Endothelial cell of umbilical vein (primary cell): ENCODE results near the gene ERAL1. TPM values are rescaled to one million over a fixed set of nuclear protein-coding genes. Genes with fewer than 3 reads are reported as not detected.

Experiments used
- BruUV-seq: library from RNA; stranded (reverse); fragments of 400-500 nt; replicated peaks from 2 replicates; lab custom pipeline; 2021; lab: Mats Ljungman, UMichigan
- CTCF ChIA-PET: fragments of 300-600, 350-600 bp; sonication (Branson Sonifier 250); formaldehyde crosslinking; loops from one replicate; lab custom pipeline; 2021; ENCODE audit warnings: antibody characterized with exemption, inconsistent platforms; lab: Charles Lee
- POLR2A ChIA-PET: fragments of 300-600, 350-600 bp; sonication (Branson Sonifier 250); formaldehyde crosslinking; loops from one replicate; lab custom pipeline; 2021; ENCODE audit warnings: antibody characterized with exemption, inconsistent platforms; lab: Charles Lee
- DNase-seq: peaks from one replicate; pipeline ENCODE4 v3.0.0-alpha.2; 2011; ENCODE audit warnings: low read depth, low spot score
- FAIRE-seq: peaks from 2 replicates; lab custom pipeline; 2011; peaks lifted over from hg19 to GRCh38; lab: Jason Lieb, UNC
- H2AFZ ChIP-seq: 2 replicates; pipeline ENCODE4 v1.6.0; 2012; ENCODE audit warnings: low read depth, low read length, control low read depth, inconsistent platforms
- H3K27ac ChIP-seq: 2 replicates; pipeline ENCODE4 v1.5.1; 2011; ENCODE audit warnings: low read depth, mild to moderate bottlenecking, control low read depth, low read length, moderate library complexity; ENCODE audit not compliant: insufficient read depth
- H3K27me3 ChIP-seq, 2 experiments: 2 replicates each; pipeline versions ENCODE4 v1.6.0 to v1.6.1; 2011; ENCODE audit warnings: low read length in 2 of 2, mixed read lengths in 1 of 2; ENCODE audit not compliant: control insufficient read depth in 2 of 2, insufficient read depth in 2 of 2
- H3K36me3 ChIP-seq, 2 experiments: 2 replicates in 1 of 2; 3 replicates in 1 of 2; pipeline ENCODE4 v1.5.1; 2011; ENCODE audit warnings: low read length in 2 of 2, mild to moderate bottlenecking in 1 of 2, moderate library complexity in 1 of 2; ENCODE audit not compliant: control insufficient read depth in 2 of 2, insufficient read depth in 2 of 2; ENCODE audit errors: extremely low read depth in 1 of 2
- H3K4me1 ChIP-seq: 3 replicates; pipeline ENCODE4 v1.5.1; 2011; ENCODE audit warnings: mild to moderate bottlenecking, low read length; ENCODE audit not compliant: control insufficient read depth, insufficient read depth; ENCODE audit errors: extremely low read depth
- H3K4me2 ChIP-seq: 2 replicates; pipeline ENCODE4 v1.6.1; 2011; ENCODE audit warnings: low read length, control low read depth, mixed read lengths; ENCODE audit not compliant: insufficient read depth
- H3K4me3 ChIP-seq, 3 experiments: fragments of 200-600 bp in 1 of 3; sonication (generic), shearing (Covaris generic) in 1 of 3; replicated peaks in 1 of 3; 2 replicates each; pipeline ENCODE4 v1.5.1; 2011 to 2016; ENCODE audit warnings: control low read depth in 3 of 3, low read length in 3 of 3, mild to moderate bottlenecking in 2 of 3, inconsistent platforms in 1 of 3, low read depth in 1 of 3, moderate library complexity in 1 of 3; ENCODE audit not compliant: insufficient read depth in 1 of 3
- H3K79me2 ChIP-seq: 2 replicates; pipeline ENCODE4 v1.6.0; 2012; ENCODE audit warnings: low read length, inconsistent platforms; ENCODE audit not compliant: control insufficient read depth, insufficient read depth
- H3K9ac ChIP-seq: replicated peaks from 2 replicates; pipeline ENCODE3; 2011; ENCODE audit warnings: low read length, control low read depth; ENCODE audit not compliant: insufficient read depth; ENCODE audit errors: extremely low read depth
- H3K9me1 ChIP-seq: replicated peaks from 3 replicates; pipeline ENCODE4 v1.6.0; 2011; ENCODE audit warnings: mild to moderate bottlenecking, low read length; ENCODE audit not compliant: control insufficient read depth, insufficient read depth; ENCODE audit errors: extremely low read depth
- H3K9me3 ChIP-seq: replicated peaks from 2 replicates; pipeline ENCODE4 v1.5.1; 2012; ENCODE audit warnings: low read length, inconsistent platforms; ENCODE audit not compliant: control insufficient read depth, insufficient read depth
- H4K20me1 ChIP-seq: replicated peaks from 2 replicates; pipeline ENCODE3; 2011; ENCODE audit warnings: mild to moderate bottlenecking, low read length; ENCODE audit not compliant: control insufficient read depth, insufficient read depth; ENCODE audit errors: extremely low read depth
- EZH2 ChIP-seq: IDR thresholded peaks from 2 replicates; pipeline ENCODE4 v1.6.1; 2012; ENCODE audit warnings: borderline replicate concordance, low read depth, mild to moderate bottlenecking, moderate library complexity, low read length, inconsistent platforms; ENCODE audit not compliant: severe bottlenecking
- FOS ChIP-seq: IDR thresholded peaks from 2 replicates; pipeline ENCODE4 v1.6.1; 2011; ENCODE audit warnings: mild to moderate bottlenecking, low read length, moderate library complexity, borderline replicate concordance; ENCODE audit not compliant: insufficient read depth
- GATA2 ChIP-seq: IDR thresholded peaks from 2 replicates; pipeline ENCODE4 v1.7.0; 2011; ENCODE audit warnings: low read depth, mild to moderate bottlenecking, moderate library complexity, mixed read lengths, low read length; ENCODE audit not compliant: insufficient read length, insufficient read depth
- JUN ChIP-seq: IDR thresholded peaks from 2 replicates; pipeline ENCODE4 v1.6.1; 2011; ENCODE audit warnings: borderline replicate concordance, low read depth; ENCODE audit not compliant: insufficient read length, insufficient read depth
- MAX ChIP-seq: IDR thresholded peaks from 2 replicates; pipeline ENCODE4 v1.6.1; 2011; ENCODE audit not compliant: insufficient read depth, insufficient read length
- MYC ChIP-seq: IDR thresholded peaks from one replicate; pipeline ENCODE4 v1.6.1; 2011; ENCODE audit warnings: mild to moderate bottlenecking, low read depth, low read length
- POLR2A ChIP-seq: IDR thresholded peaks from 2 replicates; pipeline ENCODE4 v1.6.1; 2012; ENCODE audit warnings: low read depth, mild to moderate bottlenecking, control low read depth, low read length
- POLR2AphosphoS5 ChIP-seq: IDR thresholded peaks from 2 replicates; pipeline ENCODE4 v1.6.1; 2012; ENCODE audit warnings: low read depth, mild to moderate bottlenecking, control low read depth, low read length, moderate library complexity; ENCODE audit not compliant: insufficient read depth
- dilution Hi-C: fragments of 300-500 bp; cut with MboI; formaldehyde crosslinking; loops from one replicate; pipeline ENCODE4 v1.15.0; 2019; ENCODE audit warnings: low sequenced_read_pairs; ENCODE audit not compliant: extremely low pct_ligation_motif_present
- intact Hi-C: fragments of 100-400 bp; cut with micrococcal nuclease; formaldehyde crosslinking; loops from one replicate; pipeline ENCODE4 v1.10.0; 2022
- polyA plus RNA-seq, 4 experiments: library from polyadenylated mRNA; depleted of rRNA in 3 of 4; stranded (reverse) in 3 of 4; unstranded in 1 of 4; fragments of >200 nt; gene quantifications; 2 replicates each; pipeline versions ENCODE4 v1.2.1 to v1.2.3, GENCODE V29; 2011 to 2012; ENCODE audit warnings: missing spikeins in 1 of 4
- total RNA-seq: library from RNA; stranded (reverse); gene quantifications from 2 replicates; pipeline ENCODE4 v1.2.3, GENCODE V29; 2021
- TF ChIP-seq, protein P1 (sequence below), 2 donors: IDR thresholded peaks; 1 replicate in 1 of 2; 2 replicates in 1 of 2; pipeline ENCODE4 v1.5.1; 2011; ENCODE audit warnings: low read length in 2 of 2, mild to moderate bottlenecking in 2 of 2, moderate library complexity in 2 of 2, control low read depth in 1 of 2, inconsistent platforms in 1 of 2, low read depth in 1 of 2; ENCODE audit not compliant: insufficient read depth in 1 of 2; ENCODE audit errors: extremely low read depth in 1 of 2

ERAL1 gene
- total and polyA plus RNA-seq, 2 donors (not counting 3 experiments of a cell fraction or from before 2014, with no cell fraction given), result 58.0 to 86.6 TPM

DNA sequence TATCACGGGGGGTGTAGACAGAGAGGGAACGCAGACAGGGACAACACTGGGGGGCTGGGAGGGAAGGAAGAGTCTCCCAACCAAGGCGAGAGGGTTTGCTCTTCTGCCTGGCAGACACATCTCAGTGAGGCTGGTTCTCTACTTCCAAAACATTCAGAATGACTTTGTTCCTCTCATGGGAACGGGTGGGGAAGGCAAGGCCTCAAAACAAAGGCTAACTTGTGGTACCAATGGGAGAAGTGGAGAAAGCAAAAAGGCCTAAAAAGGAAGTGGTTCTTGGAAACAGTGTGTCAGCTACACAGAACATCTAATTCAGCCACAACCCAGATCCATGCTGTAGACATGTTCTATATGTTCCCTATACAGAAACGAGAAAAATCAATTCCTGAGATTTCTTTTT, 35.2 kb downstream of the ERAL1 start:
- Histone ChIP-seq H3K4me3 (no peak overlapping the region), H3K79me2 (peaks cover 10% of the 10 kb centered on the region), H3K27me3 (no peaks in the 10 kb centered on the region), H3K27ac (peak overlapping the region; percentile 32), H3K4me1 (peaks cover 40% of the 10 kb centered on the region), H3K9me3 (no peaks in the 10 kb centered on the region), H3K4me2 (no peak overlapping the region), H4K20me1 (no peaks in the 10 kb centered on the region), H3K36me3 (peaks cover 0 to 9% of the 10 kb centered on the region in 2 experiments), H3K9ac (peak overlapping the region; percentile 7), H2AFZ (no peak overlapping the region), H3K9me1 (no peaks in the 10 kb centered on the region)
- FAIRE-seq (no peak), DNase-seq (peak; percentile 28)
- dilution Hi-C loops, result no loop called here
- POLR2A ChIA-PET, result no interaction called here
- CTCF ChIA-PET, result interaction anchor here (0.9 to 2.5 kb wide), 5 partner anchors 12 to 163 kb away, joined by 3 to 7 read pairs (median 3); no protein-coding TSS in a partner anchor
- no TSS peak for BruUV-seq
- intact Hi-C loops, result no loop called here
- TF ChIP-seq, protein P1, sequence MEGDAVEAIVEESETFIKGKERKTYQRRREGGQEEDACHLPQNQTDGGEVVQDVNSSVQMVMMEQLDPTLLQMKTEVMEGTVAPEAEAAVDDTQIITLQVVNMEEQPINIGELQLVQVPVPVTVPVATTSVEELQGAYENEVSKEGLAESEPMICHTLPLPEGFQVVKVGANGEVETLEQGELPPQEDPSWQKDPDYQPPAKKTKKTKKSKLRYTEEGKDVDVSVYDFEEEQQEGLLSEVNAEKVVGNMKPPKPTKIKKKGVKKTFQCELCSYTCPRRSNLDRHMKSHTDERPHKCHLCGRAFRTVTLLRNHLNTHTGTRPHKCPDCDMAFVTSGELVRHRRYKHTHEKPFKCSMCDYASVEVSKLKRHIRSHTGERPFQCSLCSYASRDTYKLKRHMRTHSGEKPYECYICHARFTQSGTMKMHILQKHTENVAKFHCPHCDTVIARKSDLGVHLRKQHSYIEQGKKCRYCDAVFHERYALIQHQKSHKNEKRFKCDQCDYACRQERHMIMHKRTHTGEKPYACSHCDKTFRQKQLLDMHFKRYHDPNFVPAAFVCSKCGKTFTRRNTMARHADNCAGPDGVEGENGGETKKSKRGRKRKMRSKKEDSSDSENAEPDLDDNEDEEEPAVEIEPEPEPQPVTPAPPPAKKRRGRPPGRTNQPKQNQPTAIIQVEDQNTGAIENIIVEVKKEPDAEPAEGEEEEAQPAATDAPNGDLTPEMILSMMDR (IDR thresholded peaks at IDR 0.05; ENCODE audit: extremely low read depth in 1 of 2, insufficient read depth in 1 of 2, low read depth in 1 of 2, low read length in 2 of 2), result no peak
- TF ChIP-seq POLR2AphosphoS5, result no peak
- no peak for TF ChIP-seq MAX
- no peak for TF ChIP-seq POLR2A

DNA sequence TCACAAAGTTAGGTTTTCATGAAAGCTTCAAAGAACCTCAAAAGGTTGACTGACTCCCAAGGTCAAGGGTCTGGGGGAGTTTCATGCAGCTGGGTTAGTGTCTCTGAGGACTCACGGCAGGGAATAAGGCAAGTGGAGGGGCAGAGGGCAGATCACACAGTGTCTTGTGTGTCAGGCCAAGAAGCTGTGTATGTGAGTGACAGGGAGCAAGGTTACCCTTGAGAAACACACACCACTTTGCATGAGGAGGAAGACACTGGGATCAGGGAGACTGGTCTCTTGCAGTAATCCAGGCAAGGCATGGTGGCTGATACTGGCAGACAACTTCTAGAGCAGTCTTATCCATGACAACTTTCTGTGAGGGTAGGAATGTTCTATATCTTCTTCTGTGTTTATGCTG, 36.4 kb downstream of the ERAL1 start:
- peaks cover 45% of the 10 kb centered on the region for H3K4me1 ChIP-seq
- POLR2A ChIA-PET, result interaction anchor here (1.1 to 1.3 kb wide), 2 partner anchors 17 to 49 kb away, joined by 5 to 10 read pairs; partner anchors contain the start of gene FAM222B
- DNase-seq, result peak; percentile 27
- peak; percentile 49 for FAIRE-seq
- no peaks in the 10 kb centered on the region for H3K9me1 ChIP-seq
- TF ChIP-seq, protein P1 (IDR thresholded peaks at IDR 0.05; ENCODE audit: extremely low read depth in 1 of 2, insufficient read depth in 1 of 2, low read depth in 1 of 2, low read length in 2 of 2), result no peak
- no peak for TF ChIP-seq POLR2A
- TF ChIP-seq MYC, result no peak
- no peak for TF ChIP-seq JUN
- TF ChIP-seq FOS, result no peak
- TF ChIP-seq EZH2, result no peak
- TF ChIP-seq POLR2AphosphoS5, result no peak
- no peak for TF ChIP-seq MAX
- no peak for TF ChIP-seq GATA2
- BruUV-seq, result no TSS peak
- no peaks in the 10 kb centered on the region for H3K27me3 ChIP-seq
- no peaks in the 10 kb centered on the region for H3K9me3 ChIP-seq
- no peak overlapping the region for H2AFZ ChIP-seq
- no peak overlapping the region for H3K4me3 ChIP-seq
- H3K9ac ChIP-seq, result no peak overlapping the region
- H3K36me3 ChIP-seq, result peaks cover 0 to 3% of the 10 kb centered on the region in 2 experiments
- H4K20me1 ChIP-seq, result no peaks in the 10 kb centered on the region
- dilution Hi-C loops, result no loop called here
- no peak overlapping the region for H3K27ac ChIP-seq
- CTCF ChIA-PET, result interaction anchor here (1.2 to 4.5 kb wide), 5 partner anchors 11 to 164 kb away, joined by 4 to 29 read pairs (median 7); no protein-coding TSS in a partner anchor
- H3K79me2 ChIP-seq, result peaks cover 17% of the 10 kb centered on the region
- H3K4me2 ChIP-seq, result no peak overlapping the region
- intact Hi-C loops, result no loop called here
